Fibroblast of villous mesenchyme (primary cell): Measurements from ENCODE around the gene MAD1L1. TPM values are rescaled to one million over a fixed set of nuclear protein-coding genes. Genes with fewer than 3 reads are reported as not detected.

Source experiments
- DNase-seq: peaks from one replicate; pipeline ENCODE4 v3.0.0-alpha.2; 2010; ENCODE audit warnings: low read depth
- H3K4me3 ChIP-seq: 2 replicates; pipeline ENCODE4 v1.5.1; 2011; ENCODE audit warnings: low read depth, mild to moderate bottlenecking, low read length
- total RNA-seq: library from RNA; depleted of rRNA; stranded (reverse); fragments of >200 nt; gene quantifications from 2 replicates; pipeline ENCODE4 v1.2.3, GENCODE V29; 2012
- TF ChIP-seq, protein P1 (sequence below): IDR thresholded peaks from 2 replicates; pipeline ENCODE4 v1.5.1; 2012; ENCODE audit warnings: low read depth, mild to moderate bottlenecking, low read length; ENCODE audit not compliant: insufficient read depth

Gene MAD1L1
- total RNA-seq, 1 donor = 43.6 TPM

DNA sequence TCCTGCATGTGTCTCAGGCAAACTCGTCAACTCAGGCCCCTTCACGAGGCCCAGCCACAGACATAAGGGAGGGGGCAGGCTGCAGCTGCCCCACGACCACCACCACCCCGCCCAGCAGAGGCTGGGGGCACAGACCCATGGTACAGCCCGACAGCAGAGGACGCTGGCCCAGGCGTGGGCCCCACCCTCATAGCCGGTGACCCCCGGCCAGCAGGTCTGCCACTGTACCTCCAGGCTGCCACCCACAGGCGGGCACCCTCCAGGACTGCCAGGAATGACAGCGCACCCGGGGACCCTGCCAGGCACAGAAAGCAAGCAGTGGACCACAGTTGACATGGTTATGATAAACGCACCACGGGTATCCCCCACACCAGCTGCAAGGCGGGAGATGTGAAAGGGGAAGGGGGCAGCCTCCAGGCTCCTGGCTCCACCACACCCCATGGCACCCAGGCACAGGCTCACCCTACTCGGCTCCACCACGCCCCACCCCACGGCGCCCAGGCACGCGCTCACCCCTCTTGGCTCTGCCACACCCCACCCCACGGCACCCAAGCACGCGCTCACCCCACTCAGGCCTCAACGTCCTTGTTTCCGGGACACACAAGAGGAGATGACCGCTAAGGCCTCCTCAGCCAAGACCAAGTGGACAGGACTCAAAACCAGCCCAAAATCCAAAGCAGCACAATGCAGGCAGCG lies 135.9 kb downstream of the MAD1L1 start:
- DNase-seq = no peak
- no peak overlapping the region for H3K4me3 ChIP-seq
- TF ChIP-seq, protein P1, sequence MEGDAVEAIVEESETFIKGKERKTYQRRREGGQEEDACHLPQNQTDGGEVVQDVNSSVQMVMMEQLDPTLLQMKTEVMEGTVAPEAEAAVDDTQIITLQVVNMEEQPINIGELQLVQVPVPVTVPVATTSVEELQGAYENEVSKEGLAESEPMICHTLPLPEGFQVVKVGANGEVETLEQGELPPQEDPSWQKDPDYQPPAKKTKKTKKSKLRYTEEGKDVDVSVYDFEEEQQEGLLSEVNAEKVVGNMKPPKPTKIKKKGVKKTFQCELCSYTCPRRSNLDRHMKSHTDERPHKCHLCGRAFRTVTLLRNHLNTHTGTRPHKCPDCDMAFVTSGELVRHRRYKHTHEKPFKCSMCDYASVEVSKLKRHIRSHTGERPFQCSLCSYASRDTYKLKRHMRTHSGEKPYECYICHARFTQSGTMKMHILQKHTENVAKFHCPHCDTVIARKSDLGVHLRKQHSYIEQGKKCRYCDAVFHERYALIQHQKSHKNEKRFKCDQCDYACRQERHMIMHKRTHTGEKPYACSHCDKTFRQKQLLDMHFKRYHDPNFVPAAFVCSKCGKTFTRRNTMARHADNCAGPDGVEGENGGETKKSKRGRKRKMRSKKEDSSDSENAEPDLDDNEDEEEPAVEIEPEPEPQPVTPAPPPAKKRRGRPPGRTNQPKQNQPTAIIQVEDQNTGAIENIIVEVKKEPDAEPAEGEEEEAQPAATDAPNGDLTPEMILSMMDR = no peak

- no peak overlapping the region for H3K4me3 ChIP-seq
- DNase-seq = no peak
- TF ChIP-seq, protein P1 = no peak
Observed at GRCh38 chr7:2095436-2095835, 137.3 kb downstream of the MAD1L1 start.

GRCh38 chr7:2094454-2095045 lies 138.2 kb downstream of the MAD1L1 start:
- no peak for DNase-seq
- TF ChIP-seq, protein P1 = no peak
- H3K4me3 ChIP-seq = no peak overlapping the region

DNA sequence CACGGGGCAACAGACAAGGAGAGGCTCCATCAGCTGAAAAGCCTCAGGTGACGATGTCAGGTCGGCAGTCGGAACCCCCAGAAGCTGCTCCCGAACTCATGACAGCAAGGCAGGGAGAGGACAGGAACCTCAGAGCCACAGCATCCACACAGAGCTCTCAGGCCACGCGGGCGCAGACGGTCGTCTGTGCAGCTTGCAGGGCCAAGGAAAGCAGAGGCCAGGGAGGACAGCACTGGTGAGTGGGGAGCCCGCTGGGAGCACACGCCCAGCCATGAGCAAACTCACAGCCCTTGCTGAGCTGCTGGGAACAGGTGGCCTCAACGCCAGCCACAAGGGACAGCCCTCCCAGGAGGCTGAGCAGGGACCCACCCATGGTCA lies 138.9 kb downstream of the MAD1L1 start:
- TF ChIP-seq, protein P1 = no peak
- H3K4me3 ChIP-seq = no peak overlapping the region
- DNase-seq = no peak

- TF ChIP-seq, protein P1 = no peak
- H3K4me3 ChIP-seq = no peak overlapping the region
- peak; percentile 33 for DNase-seq
Observed at GRCh38 chr7:2093215-2093842, 139.4 kb downstream of the MAD1L1 start.

GRCh38 chr7:2092279-2092678 lies 140.5 kb downstream of the MAD1L1 start:
- no peak overlapping the region for H3K4me3 ChIP-seq
- no peak for DNase-seq
- TF ChIP-seq, protein P1 = no peak
